ENCODE measurements around the gene COL4A5.

Gene COL4A5

DNA sequence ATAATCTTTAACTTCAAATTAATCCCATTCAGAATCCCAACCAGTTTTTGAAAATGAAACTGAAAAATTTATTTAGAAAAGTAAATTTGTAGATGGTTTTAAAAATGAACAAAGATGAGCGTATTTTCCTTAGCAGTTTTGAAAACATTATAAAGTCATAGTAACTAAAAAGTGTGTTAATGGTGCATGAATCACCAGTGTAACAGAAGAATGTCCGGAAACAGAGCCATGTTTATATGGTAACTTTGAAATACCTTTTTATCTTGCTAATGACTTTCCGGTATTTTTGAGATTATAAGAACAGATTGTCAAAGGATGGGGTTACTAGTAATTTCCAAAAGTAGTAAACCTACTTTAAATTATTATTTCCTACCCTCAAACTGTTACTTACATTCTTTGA, 150.9 kb downstream of the COL4A5 start:
- intact Hi-C loops (cut with DNase I): no loop called here

DNA sequence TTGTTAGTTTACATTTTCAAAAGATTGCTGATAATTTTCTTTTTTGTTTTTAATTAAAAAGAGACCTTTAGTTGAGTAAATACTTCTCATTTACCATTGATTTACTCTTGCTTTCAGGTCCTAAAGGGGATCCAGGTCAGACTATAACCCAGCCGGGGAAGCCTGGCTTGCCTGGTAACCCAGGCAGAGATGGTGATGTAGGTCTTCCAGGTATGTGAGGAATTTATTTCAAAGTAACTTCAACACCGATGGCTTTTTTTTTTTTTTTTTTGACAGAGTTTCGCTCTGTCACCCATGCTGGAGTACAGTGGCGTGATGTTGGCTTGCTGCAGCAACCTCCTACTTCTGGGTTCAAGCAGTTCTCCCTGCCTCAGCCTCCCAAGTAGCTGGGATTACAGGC, 161.6 kb downstream of the COL4A5 start:
- intact Hi-C loops (cut with DNase I): no loop called here
- no peak for DNase-seq

More for the DNA sequence above, 150.9 kb downstream of the COL4A5 start:
- DNase-seq: no peak

DNA sequence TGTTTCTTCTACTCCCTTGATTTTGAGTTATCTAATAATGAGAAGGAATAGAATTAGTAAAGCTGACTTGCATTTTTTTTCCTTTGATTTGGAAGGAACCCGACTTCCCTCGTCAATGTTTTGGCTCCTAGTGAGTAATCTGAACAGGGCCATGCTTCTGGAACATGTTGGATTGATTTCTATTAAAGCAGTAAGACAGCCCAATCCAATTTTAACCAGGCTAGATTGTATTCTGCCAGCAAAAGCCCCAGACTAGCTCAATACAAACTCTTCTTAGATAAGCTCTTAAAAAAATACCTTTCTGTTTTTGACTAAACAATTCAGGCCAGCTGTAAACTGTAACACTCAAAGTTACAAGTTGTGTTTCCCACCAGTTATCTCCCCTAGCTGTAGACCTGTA, 170.5 kb downstream of the COL4A5 start:
- intact Hi-C loops (cut with DNase I): no loop called here
- no peak for DNase-seq

DNA sequence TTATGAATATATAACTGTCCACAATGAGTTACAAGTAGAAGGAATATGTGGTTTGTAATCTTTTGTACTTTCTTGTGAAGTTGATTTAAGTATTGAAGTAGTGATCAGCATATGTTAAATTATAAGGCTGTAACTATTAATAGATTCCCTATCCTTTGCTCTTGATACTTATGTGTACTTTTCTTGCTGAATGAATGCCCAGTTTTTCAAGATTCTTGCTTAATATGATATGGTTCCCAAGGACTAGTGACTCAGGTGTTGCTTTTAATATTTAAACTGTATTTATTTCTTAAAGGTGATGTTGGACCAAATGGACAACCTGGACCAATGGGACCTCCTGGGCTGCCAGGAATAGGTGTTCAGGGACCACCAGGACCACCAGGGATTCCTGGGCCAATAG, 175.0 kb downstream of the COL4A5 start:
- intact Hi-C loops (cut with DNase I): no loop called here
- DNase-seq: no peak

DNA sequence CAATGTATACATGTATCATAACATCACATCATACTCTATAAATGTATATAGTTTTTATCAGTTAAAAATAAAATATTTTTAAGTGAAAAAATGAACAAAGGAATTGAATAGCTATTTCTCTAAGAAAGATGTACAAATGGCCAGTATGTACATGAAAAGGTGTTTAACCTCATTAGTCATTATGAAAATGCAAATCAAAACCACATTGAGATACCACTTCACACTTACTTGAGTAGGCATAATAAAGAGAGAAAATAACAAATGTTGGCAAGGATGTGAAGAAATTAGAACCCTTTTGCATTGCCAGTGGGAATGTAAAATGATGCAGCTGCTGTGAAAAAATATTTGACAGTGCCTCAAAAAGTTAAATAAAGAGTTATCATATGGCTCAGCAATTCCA, 201.2 kb downstream of the COL4A5 start:
- DNase-seq: no peak
- intact Hi-C loops (cut with DNase I): no loop called here

DNA sequence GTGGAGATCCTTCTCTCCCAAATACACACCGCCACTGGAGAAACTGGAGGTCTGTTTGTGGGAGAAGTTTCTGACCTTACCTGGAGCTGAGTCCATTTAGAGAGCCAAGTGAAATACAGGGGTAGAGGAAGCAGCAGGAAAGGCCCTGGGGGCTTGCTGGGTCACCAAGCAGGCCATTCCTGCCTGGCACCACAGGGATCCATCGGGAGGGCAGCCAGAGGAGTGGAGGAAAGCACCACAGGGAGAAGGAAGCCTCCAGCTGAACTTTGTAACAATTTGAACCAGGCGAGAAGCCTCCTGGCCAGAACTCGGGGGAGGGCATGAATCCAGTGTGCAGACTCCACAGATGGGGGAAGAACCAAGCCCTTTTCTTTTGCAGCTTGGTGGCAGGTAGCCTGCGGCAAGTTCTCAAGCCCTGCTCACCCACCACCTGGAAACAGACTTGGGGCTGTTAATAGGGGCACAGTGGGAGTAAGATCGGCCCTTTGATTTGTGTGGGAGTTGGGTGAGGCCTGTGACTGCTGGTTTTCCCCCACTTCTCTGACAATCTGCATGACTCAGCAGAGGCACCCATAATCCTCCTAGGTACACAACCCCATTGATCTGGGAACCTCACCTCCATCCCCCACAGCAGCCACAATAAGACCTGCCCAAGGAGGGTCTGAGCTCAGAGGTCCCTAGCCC, 202.1 kb downstream of the COL4A5 start:
- DNase-seq: no peak
- intact Hi-C loops (cut with DNase I): no loop called here

DNA sequence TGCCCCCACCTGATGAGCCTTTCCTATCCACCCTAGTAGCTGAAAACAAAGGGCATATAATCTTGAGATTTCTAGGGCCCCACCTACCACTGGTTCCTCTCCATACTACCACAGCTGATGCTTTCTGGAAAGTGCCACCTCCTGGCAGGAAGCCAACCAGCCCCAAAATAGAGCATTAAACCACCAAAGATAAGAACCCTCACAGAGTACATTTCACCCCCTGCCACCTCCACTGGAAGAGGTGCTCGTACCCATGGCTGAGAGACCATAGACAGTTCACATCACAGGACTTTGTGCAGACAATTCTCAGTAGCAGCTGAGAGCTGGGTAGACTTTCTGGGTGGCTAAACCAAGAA, 202.6 kb downstream of the COL4A5 start:
- no peak for DNase-seq
- intact Hi-C loops (cut with DNase I): no loop called here

DNA sequence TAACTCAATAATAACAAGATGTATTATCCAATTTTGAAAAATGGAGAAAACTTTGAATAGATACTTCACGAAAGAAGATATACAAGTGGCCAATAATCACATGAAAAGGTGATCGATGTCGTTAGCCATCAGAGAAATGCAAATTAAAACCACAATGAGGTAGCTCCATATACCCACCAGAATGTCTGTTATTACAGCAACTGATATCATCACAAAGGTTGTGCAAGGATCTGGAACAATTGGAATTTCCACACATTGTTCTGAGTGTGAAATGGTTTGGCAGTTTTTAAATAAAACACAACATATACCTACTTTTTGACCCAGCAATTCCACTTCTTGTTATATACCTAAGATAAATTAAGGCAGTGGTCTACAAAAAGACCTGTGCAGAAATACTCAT, 225.1 kb downstream of the COL4A5 start:
- DNase-seq: no peak
- intact Hi-C loops (cut with DNase I): no loop called here

DNA sequence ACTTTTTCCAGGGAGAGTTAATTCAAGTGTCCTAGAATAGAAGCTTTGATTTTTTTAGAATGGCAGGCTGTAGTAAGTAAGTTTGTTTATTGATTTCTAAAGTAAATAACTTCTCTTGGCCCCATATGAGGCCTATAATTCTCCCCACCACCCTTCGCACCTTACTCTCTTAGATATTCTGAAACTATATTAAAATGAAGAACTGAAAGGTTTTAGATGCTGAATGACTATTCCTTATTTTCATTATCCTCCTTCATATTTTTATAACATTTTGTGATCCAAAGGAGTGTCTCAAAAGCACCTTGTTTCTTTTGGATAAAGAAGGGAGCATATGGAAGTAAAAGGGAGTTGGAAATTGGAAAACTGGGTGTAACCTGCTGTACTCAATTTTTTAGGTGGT, 226.5 kb downstream of the COL4A5 start:
- no peak for DNase-seq
- intact Hi-C loops (cut with DNase I): no loop called here

DNA sequence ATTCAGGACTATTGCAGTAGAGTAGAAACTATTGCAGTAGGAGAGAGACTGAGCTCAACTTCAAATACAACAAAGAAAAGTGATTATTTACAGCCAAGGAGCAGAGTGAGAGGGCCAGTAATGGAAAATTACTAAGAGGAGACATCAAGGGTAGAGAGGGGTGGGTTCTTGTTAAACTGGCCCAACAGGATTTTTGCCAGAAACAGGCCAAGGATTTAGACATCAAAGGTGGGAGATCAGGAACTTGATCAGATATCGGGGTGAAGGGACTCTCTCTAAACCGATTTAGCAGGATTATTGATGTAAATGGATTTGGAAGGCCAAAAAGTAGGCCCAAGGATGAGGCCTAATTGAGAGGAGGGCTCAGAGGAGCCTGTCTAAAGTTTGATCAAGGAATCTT, 231.9 kb downstream of the COL4A5 start:
- intact Hi-C loops (cut with DNase I): no loop called here
- DNase-seq: no peak

DNA sequence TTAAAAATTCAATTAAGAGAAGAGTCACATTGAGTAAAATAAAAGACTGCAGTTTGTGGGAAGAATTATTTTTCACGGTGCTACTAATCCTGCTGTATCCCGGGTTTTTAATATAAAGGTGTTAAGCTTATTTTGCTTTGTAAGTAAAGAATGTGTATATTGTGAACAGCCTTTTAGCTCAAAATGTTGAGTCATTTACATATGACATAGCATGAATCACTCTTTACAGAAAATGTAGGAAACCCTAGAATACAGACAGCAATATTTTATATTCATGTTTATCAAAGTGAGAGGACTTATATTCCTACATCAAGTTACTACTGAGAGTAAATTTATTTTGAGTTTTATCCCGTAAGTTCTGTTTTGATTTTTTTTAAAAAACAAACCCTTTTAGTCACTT, 257.1 kb downstream of the COL4A5 start:
- intact Hi-C loops (cut with DNase I): no loop called here
- DNase-seq: no peak

DNA sequence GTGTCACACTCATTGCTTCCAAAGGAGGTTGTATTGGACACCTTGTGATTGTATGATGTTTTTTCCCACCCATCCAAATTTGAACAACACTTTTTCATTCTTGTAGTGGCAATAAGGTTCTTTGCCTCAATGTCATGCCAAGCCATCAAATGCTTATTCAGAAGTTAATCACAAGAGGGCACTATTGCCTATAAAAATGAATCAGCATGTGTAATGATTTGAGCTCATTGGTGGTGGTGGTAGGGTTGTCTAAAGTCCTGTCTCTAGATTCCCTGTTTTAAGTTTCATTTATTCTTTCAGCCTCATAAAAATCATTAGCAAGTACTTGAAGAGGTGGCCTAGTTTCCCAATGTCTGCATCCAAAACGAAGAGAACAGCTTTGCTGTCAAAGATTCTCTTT, 259.7 kb downstream of the COL4A5 start:
- peak in 3 of 42 donors; percentile 6 to 18 (median 9) for DNase-seq
- intact Hi-C loops (cut with DNase I): no loop called here

DNA sequence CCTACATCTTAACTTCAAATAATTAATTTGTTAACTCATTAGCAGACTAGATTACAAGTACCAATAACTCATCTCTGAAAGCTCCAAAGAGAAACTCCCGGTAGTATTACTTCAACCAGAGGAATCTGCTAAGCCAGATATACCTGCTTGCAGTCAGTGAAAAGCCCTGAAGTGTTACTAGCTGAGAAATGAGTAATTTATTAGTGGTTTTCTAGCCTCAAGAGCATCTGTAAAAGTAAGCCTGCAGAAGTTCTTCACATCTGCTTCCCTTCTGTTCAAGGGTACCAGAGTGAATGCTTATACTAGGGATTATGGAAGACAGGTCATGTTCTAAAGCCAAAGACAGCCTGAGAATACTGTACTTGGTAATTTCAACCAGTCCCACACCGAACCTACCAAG, 262.0 kb downstream of the COL4A5 start:
- intact Hi-C loops (cut with DNase I): no loop called here
- DNase-seq: no peak

DNA sequence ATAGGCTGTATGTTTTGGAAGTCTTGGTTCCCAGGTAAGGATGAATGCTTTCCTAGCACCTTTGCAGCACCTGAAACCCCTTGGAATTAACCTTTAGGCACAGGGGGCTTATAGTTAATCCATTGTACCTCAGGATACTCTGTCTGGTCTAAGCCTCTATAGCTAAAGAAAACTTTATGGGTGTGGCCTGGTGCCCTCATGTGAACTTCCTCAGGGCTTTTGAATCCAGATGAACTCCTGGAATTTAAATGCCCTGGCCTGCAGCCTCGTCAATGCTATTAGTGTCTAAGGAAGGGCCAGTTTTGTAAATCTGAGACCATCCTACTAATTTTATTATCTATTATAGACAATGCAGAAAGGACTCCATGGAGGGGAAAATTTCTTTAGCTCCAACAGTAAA, 262.9 kb downstream of the COL4A5 start:
- intact Hi-C loops (cut with DNase I): no loop called here
- no peak for DNase-seq

DNA sequence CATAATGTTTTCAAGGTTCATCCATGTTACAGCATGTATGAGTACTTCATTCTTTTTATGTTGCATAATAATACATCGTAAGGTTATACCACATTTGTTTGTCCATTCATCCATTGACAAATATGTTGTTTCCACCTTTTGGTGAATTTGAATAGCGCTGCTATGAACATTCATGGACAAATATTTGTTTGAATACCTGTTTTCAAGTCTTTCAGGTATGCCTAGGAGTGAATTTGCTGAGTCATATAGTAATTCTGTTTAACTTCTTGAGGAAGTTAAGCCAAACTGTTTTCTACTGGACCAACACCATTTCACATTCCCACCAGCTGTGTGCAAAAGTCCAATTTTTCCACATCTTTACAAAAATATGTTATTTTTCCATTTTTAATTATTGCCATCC, 265.2 kb downstream of the COL4A5 start:
- intact Hi-C loops (cut with DNase I): no loop called here
- DNase-seq: no peak

DNA sequence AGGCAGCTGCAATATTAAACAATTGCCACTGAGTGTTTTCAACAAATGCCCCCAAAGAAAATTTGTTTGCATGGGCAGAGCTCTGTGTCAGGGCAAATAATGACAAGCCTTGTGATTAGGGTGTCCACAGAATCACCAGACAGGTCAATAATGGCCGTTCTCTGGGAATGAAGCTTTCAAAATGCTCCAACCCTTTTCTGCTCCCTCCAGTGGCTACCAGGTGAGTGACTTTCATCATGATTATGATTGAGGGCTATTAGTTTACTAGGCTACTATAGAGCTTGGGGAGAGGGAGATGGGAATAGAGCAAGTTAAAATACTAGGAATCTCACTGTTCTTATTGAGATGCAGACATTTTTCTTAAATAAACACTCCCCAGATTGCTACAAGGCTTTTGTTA, 273.2 kb downstream of the COL4A5 start:
- no peak for DNase-seq
- intact Hi-C loops (cut with DNase I): no loop called here

DNA sequence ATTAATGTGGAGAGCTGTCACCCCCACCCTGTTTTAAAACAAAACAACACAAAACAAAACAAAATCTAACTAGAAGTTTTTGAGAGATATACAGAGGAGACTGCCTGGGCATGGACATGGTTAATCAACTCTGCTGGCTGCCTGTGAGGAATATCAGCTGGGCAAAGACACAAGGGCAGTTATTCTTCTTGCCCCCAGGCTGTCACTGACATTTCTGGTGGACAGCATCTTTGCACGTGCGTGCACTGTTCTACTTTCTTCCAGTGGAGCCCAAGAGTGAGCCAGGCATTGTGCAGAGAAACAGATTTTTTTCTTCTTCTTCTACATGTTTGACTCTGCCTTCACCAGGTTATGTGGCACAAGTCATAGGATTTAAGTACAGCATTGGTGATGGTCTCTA, 282.9 kb downstream of the COL4A5 start:
- intact Hi-C loops (cut with DNase I): no loop called here
- DNase-seq: no peak

DNA sequence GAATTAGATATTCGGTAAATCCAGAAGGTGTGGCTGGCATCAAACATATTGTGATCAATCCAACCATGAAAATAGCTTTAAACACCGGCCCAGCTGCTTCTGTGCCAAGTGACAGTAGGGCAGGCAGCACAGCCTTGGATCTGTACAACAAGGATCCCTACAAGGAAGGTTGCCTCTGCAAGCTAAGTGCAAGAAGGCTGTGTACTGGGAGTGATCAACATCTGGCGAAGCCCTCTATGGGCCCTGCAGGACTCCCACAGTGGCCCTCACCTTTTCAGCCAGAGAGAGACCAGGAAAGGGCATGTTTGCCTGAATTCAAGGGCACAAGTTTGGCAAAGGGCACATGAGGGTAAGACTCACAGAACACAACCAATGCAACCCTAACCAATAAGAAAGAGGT, 287.1 kb downstream of the COL4A5 start:
- intact Hi-C loops (cut with DNase I): no loop called here
- DNase-seq: no peak

DNA sequence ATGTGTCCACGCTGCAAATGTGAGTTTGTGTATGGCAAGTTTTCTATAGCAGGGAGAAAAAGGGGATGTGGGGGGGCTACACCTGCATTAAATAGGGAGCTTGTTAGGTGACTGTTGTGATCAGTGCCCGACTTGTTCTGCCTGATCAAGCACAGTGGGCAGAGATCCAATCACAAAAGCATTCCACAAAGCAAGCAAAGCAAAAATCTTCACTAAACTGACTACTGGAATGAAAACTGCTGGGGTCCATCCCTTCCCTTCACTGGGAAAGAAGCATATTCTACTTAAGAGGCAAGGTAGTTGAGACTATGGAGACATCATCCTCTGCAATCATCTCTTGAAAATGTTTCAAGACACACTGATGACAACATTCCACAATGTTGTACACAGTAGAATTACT, 291.5 kb downstream of the COL4A5 start:
- no peak for DNase-seq
- intact Hi-C loops (cut with DNase I): no loop called here

DNA sequence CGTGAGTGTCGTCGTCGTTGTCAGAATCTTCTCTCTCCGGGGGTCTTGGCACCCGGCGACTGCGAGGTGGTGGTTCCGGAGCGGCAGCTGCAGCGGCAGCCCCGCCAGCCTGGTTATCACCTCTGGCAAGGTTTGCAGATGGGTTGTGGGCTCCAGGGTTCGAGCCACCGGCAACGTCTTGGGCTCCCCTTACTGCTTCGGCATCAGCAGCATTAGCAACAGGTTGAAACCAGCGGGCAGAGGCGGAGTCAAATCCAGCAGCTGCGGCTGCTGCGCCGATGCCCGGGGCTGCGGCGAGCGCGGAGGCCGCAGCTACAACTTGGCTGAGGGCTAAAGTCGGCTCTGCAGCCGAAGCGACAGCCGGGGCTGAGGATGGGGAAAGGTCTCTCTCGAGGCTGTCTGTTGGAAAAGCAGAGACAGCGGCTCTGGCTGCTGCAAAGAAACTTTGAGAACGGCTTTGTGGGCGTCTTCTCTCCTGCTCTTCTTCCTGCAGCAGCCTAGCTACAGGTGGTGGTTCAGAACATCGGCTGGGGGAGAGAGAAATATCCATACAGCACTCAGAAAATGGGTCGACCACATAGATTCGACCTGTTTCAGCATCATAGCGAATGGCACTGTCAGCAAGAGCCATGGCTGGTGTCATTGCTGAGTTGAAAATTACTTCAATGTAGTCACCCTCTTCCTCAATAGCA, 293.1 kb downstream of the COL4A5 start:
- peak in 8 of 42 donors; percentile 2 to 31 (median 7) for DNase-seq
- intact Hi-C loops (cut with DNase I): no loop called here

DNA sequence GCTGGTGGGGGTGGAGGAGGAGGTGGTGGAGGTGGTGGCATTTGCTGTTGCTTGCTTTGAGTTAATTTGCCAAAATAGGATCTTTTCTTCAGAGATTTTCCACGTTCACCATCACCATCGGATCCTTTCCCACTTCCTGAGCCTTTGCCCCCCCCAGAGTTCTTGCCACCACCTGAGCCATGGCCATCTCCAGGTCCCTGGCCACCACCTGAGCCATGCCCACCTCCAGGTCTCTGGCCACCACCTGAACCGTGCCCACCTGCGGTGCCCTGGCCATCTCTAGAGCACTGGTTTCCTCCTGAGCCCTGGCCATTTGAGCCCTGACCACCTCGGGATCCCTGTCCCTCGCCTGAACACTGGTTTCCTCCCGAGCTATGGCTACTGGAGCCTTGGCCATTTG, 294.8 kb downstream of the COL4A5 start:
- DNase-seq: no peak
- intact Hi-C loops (cut with DNase I): no loop called here
